K562 (cell line): ENCODE results near the gene DNASE2B. TPM values are rescaled to one million over a fixed set of nuclear protein-coding genes. Genes with fewer than 3 reads are reported as not detected.

Experiments
- E2F6 ChIP-seq, 2 experiments: IDR thresholded peaks; 2 replicates each; pipeline ENCODE4 v1.6.1; 2011; ENCODE audit warnings: borderline replicate concordance in 1 of 2, control low read depth in 1 of 2, low read depth in 1 of 2, low read length in 1 of 2, mild to moderate bottlenecking in 1 of 2, mixed read lengths in 1 of 2, moderate library complexity in 1 of 2; ENCODE audit not compliant: insufficient read depth in 1 of 2, insufficient read length in 1 of 2, poor library complexity in 1 of 2, severe bottlenecking in 1 of 2; ENCODE audit errors: extremely low read depth in 1 of 2
- USF1 ChIP-seq: sonication (generic); formaldehyde crosslinking; IDR thresholded peaks from 2 replicates; pipeline ENCODE4 v1.9.0; 2022; ENCODE audit warnings: mild to moderate bottlenecking, missing genetic modification reagents
- polyA plus RNA-seq, 8 experiments: library from polyadenylated mRNA; depleted of rRNA in 4 of 8; stranded (reverse) in 5 of 8; unstranded in 3 of 8; fragments of >200 nt; fragmentation: Nextera tagmentation in 2 of 8; fragmentation: Illumina TruSeq in 1 of 8; extraction: Ambion mirVana in 2 of 8; extraction: Trizol in 1 of 8; gene quantifications; 2 replicates each; pipeline versions ENCODE4 v1.2.1 to v1.2.3, GENCODE V29; 2011 to 2014; ENCODE audit warnings: inconsistent platforms in 1 of 8, missing spikeins in 1 of 8
- total RNA-seq, 7 experiments: library from RNA; depleted of rRNA in 6 of 7; stranded (reverse); fragments of >200 nt in 6 of 7; fragmentation: Illumina TruSeq in 2 of 7; extraction: Trizol in 2 of 7; gene quantifications; 2 replicates each; pipeline versions ENCODE4 v1.2.1 to v1.2.3, GENCODE V29; 2011 to 2021; ENCODE audit warnings: low replicate concordance in 1 of 7
- TF ChIP-seq, protein P1 (sequence below): fragments of 450-650 bp; IDR thresholded peaks from 2 replicates; pipeline ENCODE4 v1.6.1; 2016; ENCODE audit warnings: mild to moderate bottlenecking, moderate library complexity

Gene DNASE2B
- total and polyA plus RNA-seq, 9 of the 15 experiments (the other 6 are each of a cell fraction or from before 2014, with no cell fraction given), result not detected

GRCh38 chr1:84363019-84363418 is 35.3 kb upstream of the DNASE2B start (continued):
- TF ChIP-seq, protein P1, sequence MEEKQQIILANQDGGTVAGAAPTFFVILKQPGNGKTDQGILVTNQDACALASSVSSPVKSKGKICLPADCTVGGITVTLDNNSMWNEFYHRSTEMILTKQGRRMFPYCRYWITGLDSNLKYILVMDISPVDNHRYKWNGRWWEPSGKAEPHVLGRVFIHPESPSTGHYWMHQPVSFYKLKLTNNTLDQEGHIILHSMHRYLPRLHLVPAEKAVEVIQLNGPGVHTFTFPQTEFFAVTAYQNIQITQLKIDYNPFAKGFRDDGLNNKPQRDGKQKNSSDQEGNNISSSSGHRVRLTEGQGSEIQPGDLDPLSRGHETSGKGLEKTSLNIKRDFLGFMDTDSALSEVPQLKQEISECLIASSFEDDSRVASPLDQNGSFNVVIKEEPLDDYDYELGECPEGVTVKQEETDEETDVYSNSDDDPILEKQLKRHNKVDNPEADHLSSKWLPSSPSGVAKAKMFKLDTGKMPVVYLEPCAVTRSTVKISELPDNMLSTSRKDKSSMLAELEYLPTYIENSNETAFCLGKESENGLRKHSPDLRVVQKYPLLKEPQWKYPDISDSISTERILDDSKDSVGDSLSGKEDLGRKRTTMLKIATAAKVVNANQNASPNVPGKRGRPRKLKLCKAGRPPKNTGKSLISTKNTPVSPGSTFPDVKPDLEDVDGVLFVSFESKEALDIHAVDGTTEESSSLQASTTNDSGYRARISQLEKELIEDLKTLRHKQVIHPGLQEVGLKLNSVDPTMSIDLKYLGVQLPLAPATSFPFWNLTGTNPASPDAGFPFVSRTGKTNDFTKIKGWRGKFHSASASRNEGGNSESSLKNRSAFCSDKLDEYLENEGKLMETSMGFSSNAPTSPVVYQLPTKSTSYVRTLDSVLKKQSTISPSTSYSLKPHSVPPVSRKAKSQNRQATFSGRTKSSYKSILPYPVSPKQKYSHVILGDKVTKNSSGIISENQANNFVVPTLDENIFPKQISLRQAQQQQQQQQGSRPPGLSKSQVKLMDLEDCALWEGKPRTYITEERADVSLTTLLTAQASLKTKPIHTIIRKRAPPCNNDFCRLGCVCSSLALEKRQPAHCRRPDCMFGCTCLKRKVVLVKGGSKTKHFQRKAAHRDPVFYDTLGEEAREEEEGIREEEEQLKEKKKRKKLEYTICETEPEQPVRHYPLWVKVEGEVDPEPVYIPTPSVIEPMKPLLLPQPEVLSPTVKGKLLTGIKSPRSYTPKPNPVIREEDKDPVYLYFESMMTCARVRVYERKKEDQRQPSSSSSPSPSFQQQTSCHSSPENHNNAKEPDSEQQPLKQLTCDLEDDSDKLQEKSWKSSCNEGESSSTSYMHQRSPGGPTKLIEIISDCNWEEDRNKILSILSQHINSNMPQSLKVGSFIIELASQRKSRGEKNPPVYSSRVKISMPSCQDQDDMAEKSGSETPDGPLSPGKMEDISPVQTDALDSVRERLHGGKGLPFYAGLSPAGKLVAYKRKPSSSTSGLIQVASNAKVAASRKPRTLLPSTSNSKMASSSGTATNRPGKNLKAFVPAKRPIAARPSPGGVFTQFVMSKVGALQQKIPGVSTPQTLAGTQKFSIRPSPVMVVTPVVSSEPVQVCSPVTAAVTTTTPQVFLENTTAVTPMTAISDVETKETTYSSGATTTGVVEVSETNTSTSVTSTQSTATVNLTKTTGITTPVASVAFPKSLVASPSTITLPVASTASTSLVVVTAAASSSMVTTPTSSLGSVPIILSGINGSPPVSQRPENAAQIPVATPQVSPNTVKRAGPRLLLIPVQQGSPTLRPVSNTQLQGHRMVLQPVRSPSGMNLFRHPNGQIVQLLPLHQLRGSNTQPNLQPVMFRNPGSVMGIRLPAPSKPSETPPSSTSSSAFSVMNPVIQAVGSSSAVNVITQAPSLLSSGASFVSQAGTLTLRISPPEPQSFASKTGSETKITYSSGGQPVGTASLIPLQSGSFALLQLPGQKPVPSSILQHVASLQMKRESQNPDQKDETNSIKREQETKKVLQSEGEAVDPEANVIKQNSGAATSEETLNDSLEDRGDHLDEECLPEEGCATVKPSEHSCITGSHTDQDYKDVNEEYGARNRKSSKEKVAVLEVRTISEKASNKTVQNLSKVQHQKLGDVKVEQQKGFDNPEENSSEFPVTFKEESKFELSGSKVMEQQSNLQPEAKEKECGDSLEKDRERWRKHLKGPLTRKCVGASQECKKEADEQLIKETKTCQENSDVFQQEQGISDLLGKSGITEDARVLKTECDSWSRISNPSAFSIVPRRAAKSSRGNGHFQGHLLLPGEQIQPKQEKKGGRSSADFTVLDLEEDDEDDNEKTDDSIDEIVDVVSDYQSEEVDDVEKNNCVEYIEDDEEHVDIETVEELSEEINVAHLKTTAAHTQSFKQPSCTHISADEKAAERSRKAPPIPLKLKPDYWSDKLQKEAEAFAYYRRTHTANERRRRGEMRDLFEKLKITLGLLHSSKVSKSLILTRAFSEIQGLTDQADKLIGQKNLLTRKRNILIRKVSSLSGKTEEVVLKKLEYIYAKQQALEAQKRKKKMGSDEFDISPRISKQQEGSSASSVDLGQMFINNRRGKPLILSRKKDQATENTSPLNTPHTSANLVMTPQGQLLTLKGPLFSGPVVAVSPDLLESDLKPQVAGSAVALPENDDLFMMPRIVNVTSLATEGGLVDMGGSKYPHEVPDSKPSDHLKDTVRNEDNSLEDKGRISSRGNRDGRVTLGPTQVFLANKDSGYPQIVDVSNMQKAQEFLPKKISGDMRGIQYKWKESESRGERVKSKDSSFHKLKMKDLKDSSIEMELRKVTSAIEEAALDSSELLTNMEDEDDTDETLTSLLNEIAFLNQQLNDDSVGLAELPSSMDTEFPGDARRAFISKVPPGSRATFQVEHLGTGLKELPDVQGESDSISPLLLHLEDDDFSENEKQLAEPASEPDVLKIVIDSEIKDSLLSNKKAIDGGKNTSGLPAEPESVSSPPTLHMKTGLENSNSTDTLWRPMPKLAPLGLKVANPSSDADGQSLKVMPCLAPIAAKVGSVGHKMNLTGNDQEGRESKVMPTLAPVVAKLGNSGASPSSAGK, result peak; percentile 67
- TF ChIP-seq E2F6 (IDR thresholded peaks at IDR 0.05; ENCODE audit: borderline replicate concordance in 1 of 2, extremely low read depth in 1 of 2, insufficient read depth in 1 of 2, insufficient read length in 1 of 2, low read depth in 1 of 2, low read length in 1 of 2, poor library complexity in 1 of 2, severe bottlenecking in 1 of 2), result peak in 1 of 2 experiments; percentile 28
- 0 out of 2 replicates have a peak, but pooled peaks have one; percentile 12 for TF ChIP-seq USF1 (CRISPR knock-in tag)
- TF ChIP-seq, all 486 proteins: peak for 5
